Measurements from ENCODE around the gene CLDN11.

Gene CLDN11

DNA sequence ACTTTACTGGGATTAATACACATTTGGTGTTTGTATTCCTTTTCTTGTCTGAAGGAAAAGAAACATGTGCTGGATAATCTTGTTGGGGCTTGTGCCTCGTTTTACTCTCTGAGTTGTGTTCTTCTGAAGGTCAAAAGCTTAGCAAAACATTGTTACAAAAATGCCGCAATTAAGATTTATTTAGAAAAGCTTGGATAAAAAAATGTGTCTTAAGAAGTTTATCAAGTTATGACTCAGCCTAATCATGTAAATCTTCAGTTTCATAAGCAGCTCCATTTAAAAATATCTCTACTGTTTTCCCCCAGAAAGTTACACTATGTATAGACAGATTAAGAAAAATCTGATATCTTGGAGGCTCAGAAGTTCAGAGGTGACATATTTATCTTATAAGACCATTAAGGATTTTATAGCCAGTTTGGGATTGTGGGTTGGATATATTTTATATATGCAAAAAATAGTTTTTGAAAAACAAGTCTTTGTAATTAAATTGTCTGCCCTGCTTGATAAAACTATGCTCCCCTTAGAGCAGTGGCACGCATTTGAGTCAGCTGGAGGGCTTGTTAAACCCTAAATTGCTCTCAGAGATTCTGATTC is 56.5 kb downstream of the CLDN11 start:
- TF ChIP-seq, protein P1, sequence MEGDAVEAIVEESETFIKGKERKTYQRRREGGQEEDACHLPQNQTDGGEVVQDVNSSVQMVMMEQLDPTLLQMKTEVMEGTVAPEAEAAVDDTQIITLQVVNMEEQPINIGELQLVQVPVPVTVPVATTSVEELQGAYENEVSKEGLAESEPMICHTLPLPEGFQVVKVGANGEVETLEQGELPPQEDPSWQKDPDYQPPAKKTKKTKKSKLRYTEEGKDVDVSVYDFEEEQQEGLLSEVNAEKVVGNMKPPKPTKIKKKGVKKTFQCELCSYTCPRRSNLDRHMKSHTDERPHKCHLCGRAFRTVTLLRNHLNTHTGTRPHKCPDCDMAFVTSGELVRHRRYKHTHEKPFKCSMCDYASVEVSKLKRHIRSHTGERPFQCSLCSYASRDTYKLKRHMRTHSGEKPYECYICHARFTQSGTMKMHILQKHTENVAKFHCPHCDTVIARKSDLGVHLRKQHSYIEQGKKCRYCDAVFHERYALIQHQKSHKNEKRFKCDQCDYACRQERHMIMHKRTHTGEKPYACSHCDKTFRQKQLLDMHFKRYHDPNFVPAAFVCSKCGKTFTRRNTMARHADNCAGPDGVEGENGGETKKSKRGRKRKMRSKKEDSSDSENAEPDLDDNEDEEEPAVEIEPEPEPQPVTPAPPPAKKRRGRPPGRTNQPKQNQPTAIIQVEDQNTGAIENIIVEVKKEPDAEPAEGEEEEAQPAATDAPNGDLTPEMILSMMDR (IDR thresholded peaks at IDR 0.05; ENCODE audit: insufficient read depth, missing control alignments) = no peak
- DNase-seq (ENCODE audit: insufficient read length, low spot score) = no peak
- no peak for FAIRE-seq

- no peak for FAIRE-seq
- DNase-seq (ENCODE audit: insufficient read length, low spot score) = no peak
Measured at GRCh38 chr3:170476291-170476690, 57.6 kb downstream of the CLDN11 start.

GRCh38 chr3:170477395-170477794 is 58.7 kb downstream of the CLDN11 start:
- no peak for DNase-seq (ENCODE audit: insufficient read length, low spot score)
- FAIRE-seq = no peak
- TF ChIP-seq, protein P1 (IDR thresholded peaks at IDR 0.05; ENCODE audit: insufficient read depth, missing control alignments) = no peak

More at GRCh38 chr3:170476291-170476690, 57.6 kb downstream of the CLDN11 start:
- TF ChIP-seq, protein P1 (IDR thresholded peaks at IDR 0.05; ENCODE audit: insufficient read depth, missing control alignments) = no peak

DNA sequence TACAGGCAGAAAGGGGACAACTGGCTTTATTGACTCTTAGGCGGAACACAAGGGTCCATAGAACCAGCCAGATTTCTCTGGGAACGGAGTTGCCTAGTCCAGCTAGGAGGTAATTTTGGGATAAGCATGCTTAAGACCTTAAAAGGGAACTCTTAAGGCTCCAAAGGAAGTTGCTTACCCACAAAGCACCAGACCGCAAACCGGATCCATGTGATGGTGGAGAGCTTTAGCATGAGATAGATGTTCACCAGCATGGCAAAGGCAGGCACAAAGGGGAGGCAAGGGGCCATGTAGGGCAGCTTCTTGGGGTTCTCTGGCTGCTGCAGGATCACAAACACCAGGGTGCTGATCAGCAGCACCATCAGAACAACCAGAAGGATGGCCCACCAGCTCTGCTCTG is 61.4 kb downstream of the CLDN11 start:
- TF ChIP-seq, protein P1 (IDR thresholded peaks at IDR 0.05; ENCODE audit: insufficient read depth, missing control alignments) = no peak
- DNase-seq (ENCODE audit: insufficient read length, low spot score) (no peak), FAIRE-seq (no peak)

DNA sequence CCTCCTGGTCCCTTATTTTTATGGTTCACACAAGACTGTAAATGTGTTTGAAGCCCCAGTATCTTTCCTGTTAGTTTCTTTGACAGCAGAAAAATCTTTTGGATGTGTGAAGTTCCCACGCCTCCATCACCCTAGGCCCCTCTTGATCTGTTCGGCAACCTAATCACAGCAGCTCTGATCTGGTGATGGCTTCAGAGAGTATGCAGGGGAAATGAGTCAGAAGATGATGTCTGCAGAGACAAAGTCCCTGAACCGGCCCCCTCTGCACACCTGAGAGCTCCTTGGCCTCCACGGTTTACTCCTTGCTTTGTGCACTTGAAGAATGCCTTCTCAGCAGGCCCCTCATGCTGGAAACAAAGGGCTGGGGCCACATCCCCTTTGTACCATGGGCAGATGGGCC is 63.5 kb downstream of the CLDN11 start:
- FAIRE-seq = no peak

GRCh38 chr3:170483485-170484262 is 65.0 kb downstream of the CLDN11 start:
- TF ChIP-seq, protein P1 (IDR thresholded peaks at IDR 0.05; ENCODE audit: insufficient read depth, missing control alignments) = no peak
- no peak for DNase-seq (ENCODE audit: insufficient read length, low spot score)

More for the DNA sequence above, 63.5 kb downstream of the CLDN11 start:
- DNase-seq (ENCODE audit: insufficient read length, low spot score) = no peak
- TF ChIP-seq, protein P1 (IDR thresholded peaks at IDR 0.05; ENCODE audit: insufficient read depth, missing control alignments) = no peak

More at GRCh38 chr3:170483485-170484262, 65.0 kb downstream of the CLDN11 start:
- FAIRE-seq = no peak
